ENCODE results near the gene PELI3. TPM values are rescaled to one million over a fixed set of nuclear protein-coding genes. Genes with fewer than 3 reads are reported as not detected.
A peak's percentile ranks its signal among the peaks of the same experiment; 100 is the strongest.
"Not testable (repeated sequence)": the region's sequence is repeated elsewhere in the genome, so short reads cannot be mapped to it uniquely, and the experiment has no call there.

PELI3 gene
- total RNA-seq, 1 experiment from 2014 or later, result 21.1 TPM

DNA sequence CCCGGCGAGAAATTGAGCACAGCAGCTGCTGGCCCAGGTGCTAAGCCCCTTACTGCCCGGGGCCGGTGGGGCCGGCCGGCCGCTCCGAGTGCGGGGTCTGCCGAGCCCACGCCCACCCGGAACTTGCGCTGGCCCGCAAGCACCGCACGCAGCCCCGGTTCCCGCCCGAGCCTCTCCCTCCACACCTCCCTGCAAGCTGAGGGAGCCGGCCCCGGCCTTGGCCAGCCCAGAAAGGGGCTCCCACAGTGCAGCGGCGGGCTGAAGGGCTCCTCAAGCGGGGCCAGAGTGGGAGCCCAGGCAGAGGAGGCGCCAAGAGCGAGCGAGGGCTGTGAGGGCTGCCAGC, 25.8 kb upstream of the PELI3 start:
- H3K4me3 Mint-ChIP-seq (ENCODE audit: unreplicated experiment); H3K27ac Mint-ChIP-seq (ENCODE audit: unreplicated experiment); H3K27me3 Mint-ChIP-seq (ENCODE audit: insufficient read depth, unreplicated experiment); H3K27me3 ChIP-seq (replicated peaks; ENCODE audit: control insufficient read depth, insufficient read depth, low read length); H3K4me3 ChIP-seq (ENCODE audit: low read depth, low read length); DNase-seq; H3K36me3 ChIP-seq (ENCODE audit: control insufficient read depth, insufficient read depth, low read length); BruUV-seq (replicated peaks); intact Hi-C loops (cut with micrococcal nuclease; ENCODE audit: unreplicated experiment); POLR2A ChIA-PET: not testable (repeated sequence)
- Histone ChIP-seq H3K9me3 (peaks cover 17% of the 10 kb centered on the region), H3K4me1 (peaks cover 27% of the 10 kb centered on the region)
- CTCF ChIA-PET, result interaction anchor here (1.1 kb wide), 2 partner anchors 19 to 39 kb away, joined by 3 to 4 read pairs; partner anchors contain the start of gene DPP3
- Mint-ChIP-seq H3K9me3 (ENCODE audit: unreplicated experiment) (peaks cover 20% of the 10 kb centered on the region), H3K36me3 (ENCODE audit: insufficient read depth, unreplicated experiment) (peaks cover 36% of the 10 kb centered on the region), H3K4me1 (ENCODE audit: low read depth, unreplicated experiment) (peaks cover 40% of the 10 kb centered on the region)

DNA sequence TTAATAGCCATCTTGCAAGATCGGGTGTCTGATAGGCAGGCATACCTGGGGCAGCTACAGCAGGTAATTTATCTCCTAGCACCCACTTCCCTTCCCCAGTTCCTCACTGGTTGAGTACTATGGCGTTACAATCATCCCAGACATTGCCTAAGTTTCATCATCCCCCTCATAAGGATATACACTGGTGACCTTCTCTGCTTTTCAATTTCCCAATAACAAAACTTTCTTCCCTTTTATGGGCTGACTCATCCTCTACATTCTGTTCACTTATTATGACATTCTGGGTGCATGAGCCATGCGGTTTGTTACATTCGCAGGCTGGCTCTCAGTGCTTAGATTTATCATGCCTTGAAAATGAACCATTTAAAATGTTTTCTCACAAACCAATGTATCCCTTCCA, 23.1 kb upstream of the PELI3 start:
- Histone ChIP-seq H3K9me3 (peaks cover 17% of the 10 kb centered on the region), H3K36me3 (ENCODE audit: control insufficient read depth, insufficient read depth, low read length) (no peaks in the 10 kb centered on the region), H3K27me3 (replicated peaks; ENCODE audit: control insufficient read depth, insufficient read depth, low read length) (no peaks in the 10 kb centered on the region), H3K4me1 (peaks cover 41% of the 10 kb centered on the region), H3K4me3 (ENCODE audit: low read depth, low read length) (no peak overlapping the region)
- Mint-ChIP-seq H3K4me3 (ENCODE audit: unreplicated experiment) (no peak overlapping the region), H3K9me3 (ENCODE audit: unreplicated experiment) (peaks cover 20% of the 10 kb centered on the region), H3K27ac (ENCODE audit: unreplicated experiment) (no peak overlapping the region), H3K36me3 (ENCODE audit: insufficient read depth, unreplicated experiment) (peaks cover 9% of the 10 kb centered on the region), H3K4me1 (ENCODE audit: low read depth, unreplicated experiment) (peaks cover 47% of the 10 kb centered on the region), H3K27me3 (ENCODE audit: insufficient read depth, unreplicated experiment) (no peaks in the 10 kb centered on the region)
- TF ChIP-seq, protein P1, sequence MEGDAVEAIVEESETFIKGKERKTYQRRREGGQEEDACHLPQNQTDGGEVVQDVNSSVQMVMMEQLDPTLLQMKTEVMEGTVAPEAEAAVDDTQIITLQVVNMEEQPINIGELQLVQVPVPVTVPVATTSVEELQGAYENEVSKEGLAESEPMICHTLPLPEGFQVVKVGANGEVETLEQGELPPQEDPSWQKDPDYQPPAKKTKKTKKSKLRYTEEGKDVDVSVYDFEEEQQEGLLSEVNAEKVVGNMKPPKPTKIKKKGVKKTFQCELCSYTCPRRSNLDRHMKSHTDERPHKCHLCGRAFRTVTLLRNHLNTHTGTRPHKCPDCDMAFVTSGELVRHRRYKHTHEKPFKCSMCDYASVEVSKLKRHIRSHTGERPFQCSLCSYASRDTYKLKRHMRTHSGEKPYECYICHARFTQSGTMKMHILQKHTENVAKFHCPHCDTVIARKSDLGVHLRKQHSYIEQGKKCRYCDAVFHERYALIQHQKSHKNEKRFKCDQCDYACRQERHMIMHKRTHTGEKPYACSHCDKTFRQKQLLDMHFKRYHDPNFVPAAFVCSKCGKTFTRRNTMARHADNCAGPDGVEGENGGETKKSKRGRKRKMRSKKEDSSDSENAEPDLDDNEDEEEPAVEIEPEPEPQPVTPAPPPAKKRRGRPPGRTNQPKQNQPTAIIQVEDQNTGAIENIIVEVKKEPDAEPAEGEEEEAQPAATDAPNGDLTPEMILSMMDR (IDR thresholded peaks at IDR 0.05; ENCODE audit: insufficient read depth in 1 of 2, low read depth in 1 of 2, low read length in 1 of 2, severe bottlenecking in 1 of 2, unreplicated experiment in 1 of 2), result no peak
- intact Hi-C loops (cut with micrococcal nuclease; ENCODE audit: unreplicated experiment), result no loop called here
- ChIA-PET CTCF (no interaction called here), POLR2A (no interaction called here)
- BruUV-seq (replicated peaks), result no TSS peak
- DNase-seq, result no peak

DNA sequence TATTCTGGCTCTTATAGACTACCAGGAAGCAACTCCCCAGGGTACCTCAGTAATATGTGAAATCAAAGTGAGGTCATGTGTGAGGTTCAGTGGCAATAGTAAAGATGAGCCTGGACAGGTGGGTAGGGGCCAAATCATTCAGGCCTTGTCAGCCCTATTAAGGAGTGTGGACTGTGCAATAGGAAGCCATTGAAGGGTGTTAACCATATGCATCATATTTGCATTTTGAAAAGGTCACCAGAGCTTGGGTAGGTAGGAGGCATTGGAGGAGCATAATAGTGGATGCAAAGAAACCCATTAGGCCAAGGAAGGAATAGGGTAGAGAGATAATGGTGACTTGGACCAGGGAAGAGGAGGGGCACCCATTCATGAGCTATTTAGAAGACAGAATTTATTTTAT, 19.7 kb upstream of the PELI3 start:
- POLR2A ChIA-PET, result interaction anchor here (0.9 kb wide), 1 partner anchor 8 kb away, joined by 3 read pairs; the partner anchor contains the start of gene MRPL11
- intact Hi-C loops (cut with micrococcal nuclease; ENCODE audit: unreplicated experiment), result no loop called here
- TF ChIP-seq, protein P1 (IDR thresholded peaks at IDR 0.05; ENCODE audit: insufficient read depth in 1 of 2, low read depth in 1 of 2, low read length in 1 of 2, severe bottlenecking in 1 of 2, unreplicated experiment in 1 of 2), result no peak
- DNase-seq, result no peak
- CTCF ChIA-PET, result interaction anchor here (1.2 kb wide), 1 partner anchor 9 kb away, joined by 4 read pairs; the partner anchor contains the start of gene MRPL11
- no peak overlapping the region for H3K4me3 ChIP-seq (ENCODE audit: low read depth, low read length)
- no TSS peak for BruUV-seq (replicated peaks)
- peaks cover 36% of the 10 kb centered on the region for H3K4me1 ChIP-seq
- H3K36me3 ChIP-seq (ENCODE audit: control insufficient read depth, insufficient read depth, low read length), result no peaks in the 10 kb centered on the region
- no peak overlapping the region for H3K27ac Mint-ChIP-seq (ENCODE audit: unreplicated experiment)
- H3K9me3 Mint-ChIP-seq (ENCODE audit: unreplicated experiment), result peaks cover 25% of the 10 kb centered on the region
- no peaks in the 10 kb centered on the region for H3K27me3 ChIP-seq (replicated peaks; ENCODE audit: control insufficient read depth, insufficient read depth, low read length)
- H3K4me3 Mint-ChIP-seq (ENCODE audit: unreplicated experiment), result no peak overlapping the region
- H3K36me3 Mint-ChIP-seq (ENCODE audit: insufficient read depth, unreplicated experiment), result no peaks in the 10 kb centered on the region
- peaks cover 17% of the 10 kb centered on the region for H3K9me3 ChIP-seq
- H3K4me1 Mint-ChIP-seq (ENCODE audit: low read depth, unreplicated experiment), result peaks cover 36% of the 10 kb centered on the region
- H3K27me3 Mint-ChIP-seq (ENCODE audit: insufficient read depth, unreplicated experiment), result no peaks in the 10 kb centered on the region

DNA sequence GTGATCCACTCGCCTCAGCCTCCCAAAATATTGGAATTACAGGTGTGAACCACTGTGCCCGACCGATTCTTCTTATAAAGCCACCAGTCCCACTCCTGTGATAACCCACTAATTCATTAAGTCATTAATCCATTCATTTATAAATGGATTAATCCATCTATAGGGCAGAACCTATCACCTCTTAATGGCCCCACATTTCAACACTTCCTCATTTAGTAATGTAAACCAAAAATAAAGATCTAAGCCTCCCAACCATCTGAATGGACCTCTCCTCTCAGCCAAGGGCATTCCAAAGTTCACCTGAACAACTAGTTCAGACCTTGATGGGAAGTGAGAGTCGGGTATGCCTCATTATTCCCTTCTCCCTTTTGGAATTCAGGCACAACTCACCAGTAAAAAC, 18.2 kb upstream of the PELI3 start:
- Histone ChIP-seq H3K4me3 (ENCODE audit: low read depth, low read length) (no peak overlapping the region), H3K36me3 (ENCODE audit: control insufficient read depth, insufficient read depth, low read length) (no peaks in the 10 kb centered on the region), H3K9me3 (peaks cover 10% of the 10 kb centered on the region; the same call in 1 of the 2 replicates), H3K27me3 (replicated peaks; ENCODE audit: control insufficient read depth, insufficient read depth, low read length) (no peaks in the 10 kb centered on the region), H3K4me1 (peaks cover 36% of the 10 kb centered on the region)
- Mint-ChIP-seq H3K4me1 (ENCODE audit: low read depth, unreplicated experiment) (peaks cover 35% of the 10 kb centered on the region), H3K36me3 (ENCODE audit: insufficient read depth, unreplicated experiment) (no peaks in the 10 kb centered on the region), H3K4me3 (ENCODE audit: unreplicated experiment) (no peak overlapping the region), H3K27ac (ENCODE audit: unreplicated experiment) (peak overlapping the region; percentile 2), H3K27me3 (ENCODE audit: insufficient read depth, unreplicated experiment) (no peaks in the 10 kb centered on the region), H3K9me3 (ENCODE audit: unreplicated experiment) (peaks cover 18% of the 10 kb centered on the region)
- TF ChIP-seq, protein P1 (IDR thresholded peaks at IDR 0.05; ENCODE audit: insufficient read depth in 1 of 2, low read depth in 1 of 2, low read length in 1 of 2, severe bottlenecking in 1 of 2, unreplicated experiment in 1 of 2), result no peak
- DNase-seq, result no peak
- CTCF ChIA-PET, result no interaction called here
- no TSS peak for BruUV-seq (replicated peaks)
- intact Hi-C loops (cut with micrococcal nuclease; ENCODE audit: unreplicated experiment), result no loop called here
- POLR2A ChIA-PET, result no interaction called here

Measured in Caco-2 (cell line).